HEK293 (cell line): ENCODE results near the gene CXorf66.

Experiments used
- BCL6B ChIP-seq: fragments of 450-650 bp; formaldehyde crosslinking; IDR thresholded peaks from 2 replicates; pipeline ENCODE4 v1.5.1; 2017; ENCODE audit warnings: missing biosample characterization, missing genetic modification characterization
- TCF7L2 ChIP-seq: IDR thresholded peaks from 2 replicates; pipeline ENCODE4 v1.6.1; 2011; ENCODE audit warnings: low read depth, mild to moderate bottlenecking, inconsistent platforms, low read length, moderate library complexity, borderline replicate concordance
- ZBTB10 ChIP-seq: fragments of 450-650 bp; formaldehyde crosslinking; IDR thresholded peaks from 2 replicates; pipeline ENCODE4 v1.5.1; 2016; ENCODE audit warnings: missing biosample characterization, missing genetic modification characterization
- ZBTB44 ChIP-seq: fragments of 450-650 bp; IDR thresholded peaks from 2 replicates; pipeline ENCODE4 v1.5.1; 2018; ENCODE audit warnings: missing biosample characterization, mild to moderate bottlenecking, missing genetic modification characterization
- ZNF302 ChIP-seq: fragments of 450-650 bp; formaldehyde crosslinking; IDR thresholded peaks from 2 replicates; pipeline ENCODE4 v1.5.1; 2016; ENCODE audit warnings: missing biosample characterization, missing genetic modification characterization, low read depth
- ZNF37A ChIP-seq: fragments of 450-650 bp; IDR thresholded peaks from 2 replicates; pipeline ENCODE4 v1.5.1; 2018; ENCODE audit warnings: missing biosample characterization, missing genetic modification characterization

- TF ChIP-seq BCL6B (tag by site-specific recombination) (no peak), ZNF37A (tag by site-specific recombination) (no peak), ZNF302 (no peak), ZBTB10 (tag by site-specific recombination) (no peak), TCF7L2 (no peak), ZBTB44 (tag by site-specific recombination) (no peak)
Measured at GRCh38 chrX:139920316-139920715, 45.0 kb downstream of the CXorf66 start.
